SK-N-SH (cell line): Measurements from ENCODE around the gene ABCG1. TPM values are rescaled to one million over a fixed set of nuclear protein-coding genes. Genes with fewer than 3 reads are reported as not detected.

Experiments used
- CTCF ChIA-PET: fragments of 300-600, 350-600 bp; formaldehyde crosslinking; extraction: SDS; loops from one replicate; lab custom pipeline; 2021; lab: Yijun Ruan, JAX
- POLR2A ChIA-PET: fragments of 350-600 bp; sonication (Branson Sonifier 250); formaldehyde crosslinking; extraction: SDS; loops from one replicate; lab custom pipeline; 2020; ENCODE audit warnings: antibody characterized with exemption, inconsistent platforms; lab: Yijun Ruan, JAX
- DNase-seq: peaks from one replicate; pipeline ENCODE4 v3.0.0; 2012
- H2AFZ ChIP-seq: fragments of 200-600 bp; sonication (generic); 2 replicates; pipeline ENCODE4 v1.8.1; 2016; ENCODE audit warnings: antibody characterized with exemption, mild to moderate bottlenecking, low read depth
- H3F3A ChIP-seq: fragments of 200-600 bp; sonication (generic); replicated peaks from 2 replicates; pipeline ENCODE3; 2016; ENCODE audit warnings: antibody characterized with exemption, mild to moderate bottlenecking; ENCODE audit not compliant: insufficient read depth
- H3K27ac ChIP-seq, 2 experiments: fragments of 200-500 bp in 1 of 2; fragments of 200-600 bp in 1 of 2; sonication (Bioruptor generic) in 1 of 2; sonication (generic), shearing (Covaris generic) in 1 of 2; 2 replicates each; pipeline versions ENCODE4 v1.5.1 to v1.6.1; 2014 to 2016; ENCODE audit warnings: low read depth in 2 of 2, inconsistent platforms in 1 of 2, low read length in 1 of 2, mild to moderate bottlenecking in 1 of 2, mixed read lengths in 1 of 2
- H3K27me3 ChIP-seq: fragments of 200-600 bp; sonication (generic), shearing (Covaris generic); 2 replicates; pipeline ENCODE4 v1.6.1; 2016; ENCODE audit warnings: mixed run types; ENCODE audit not compliant: insufficient read depth
- H3K36me3 ChIP-seq, 2 experiments: fragments of 200-500 bp in 1 of 2; fragments of 200-600 bp in 1 of 2; sonication (Bioruptor generic) in 1 of 2; sonication (generic) in 1 of 2; replicated peaks in 1 of 2; 2 replicates each; pipeline versions ENCODE3 to v1.5.1; 2014 to 2016; ENCODE audit warnings: low read length in 1 of 2, mild to moderate bottlenecking in 1 of 2; ENCODE audit not compliant: insufficient read depth in 2 of 2, control insufficient read depth in 1 of 2
- H3K4me1 ChIP-seq, 2 experiments: fragments of 200-500 bp in 1 of 2; fragments of 200-600 bp in 1 of 2; sonication (Bioruptor generic) in 1 of 2; sonication (generic), shearing (Covaris generic) in 1 of 2; 2 replicates each; pipeline versions ENCODE4 v1.5.1 to v1.6.1; 2014 to 2016; ENCODE audit warnings: low read depth in 1 of 2, low read length in 1 of 2, mixed run types in 1 of 2; ENCODE audit not compliant: insufficient read depth in 2 of 2, control insufficient read depth in 1 of 2
- H3K4me2 ChIP-seq: fragments of 200-600 bp; sonication (generic), shearing (Covaris generic); 2 replicates; pipeline ENCODE4 v1.6.1; 2017; ENCODE audit warnings: mixed run types
- H3K4me3 ChIP-seq, 2 experiments: fragments of 200-500 bp in 1 of 2; fragments of 200-600 bp in 1 of 2; sonication (Bioruptor generic) in 1 of 2; sonication (generic), shearing (Covaris generic) in 1 of 2; 2 replicates each; pipeline versions ENCODE4 v1.5.1 to v1.8.1; 2014 to 2016; ENCODE audit warnings: low read depth in 2 of 2, inconsistent platforms in 1 of 2, low read length in 1 of 2, mild to moderate bottlenecking in 1 of 2, mixed read lengths in 1 of 2, moderate library complexity in 1 of 2
- H3K79me2 ChIP-seq: fragments of 200-600 bp; sonication (generic); 2 replicates; pipeline ENCODE4 v1.8.1; 2017; ENCODE audit warnings: mild to moderate bottlenecking; ENCODE audit not compliant: insufficient read depth
- H3K9ac ChIP-seq: fragments of 200-600 bp; sonication (generic); 2 replicates; pipeline ENCODE4 v1.6.1; 2017; ENCODE audit warnings: mixed run types
- H3K9me2 ChIP-seq: fragments of 200-600 bp; sonication (generic); 2 replicates; pipeline ENCODE4 v1.6.1; 2017; ENCODE audit warnings: mixed run types
- H3K9me3 ChIP-seq: fragments of 200-600 bp; sonication (generic); 2 replicates; pipeline ENCODE4 v1.6.1; 2017; ENCODE audit warnings: mixed run types, mild to moderate bottlenecking, moderate library complexity
- H4K20me1 ChIP-seq: fragments of 200-600 bp; sonication (generic); 2 replicates; pipeline ENCODE4 v1.6.1; 2017; ENCODE audit warnings: mild to moderate bottlenecking, mixed run types; ENCODE audit not compliant: insufficient read depth
- CHD2 ChIP-seq: fragments of 150-350 bp; IDR thresholded peaks from 2 replicates; pipeline ENCODE4 v1.6.1; 2018; ENCODE audit warnings: low read length; ENCODE audit not compliant: partially characterized antibody
- EZH2phosphoT487 ChIP-seq: fragments of 200-600 bp; sonication (generic); IDR thresholded peaks from 2 replicates; pipeline ENCODE4 v1.6.1; 2017; ENCODE audit warnings: low read depth, mixed run types, mild to moderate bottlenecking, antibody characterized with exemption, moderate library complexity, borderline replicate concordance
- FOSL2 ChIP-seq: IDR thresholded peaks from 2 replicates; pipeline ENCODE4 v1.4.0; 2012; ENCODE audit warnings: low read depth, mild to moderate bottlenecking, moderate library complexity, borderline replicate concordance
- FOXJ3 ChIP-seq: sonication (generic); formaldehyde crosslinking; IDR thresholded peaks from 2 replicates; pipeline ENCODE4 v1.5.1; 2020; ENCODE audit warnings: mild to moderate bottlenecking, missing genetic modification reagents
- FOXM1 ChIP-seq: IDR thresholded peaks from 2 replicates; pipeline ENCODE4 v1.4.0; 2012; ENCODE audit warnings: low read depth, mild to moderate bottlenecking
- GATA2 ChIP-seq: sonication (generic); formaldehyde crosslinking; IDR thresholded peaks from 2 replicates; pipeline ENCODE4 v1.5.0; 2020; ENCODE audit warnings: mild to moderate bottlenecking, missing genetic modification reagents
- POLR2AphosphoS5 ChIP-seq: IDR thresholded peaks from 2 replicates; pipeline ENCODE4 v1.6.1; 2012; ENCODE audit warnings: low read depth, low read length
- REST ChIP-seq: IDR thresholded peaks from 2 replicates; pipeline ENCODE4 v1.6.1; 2012; ENCODE audit warnings: mild to moderate bottlenecking, low read depth, low read length, moderate library complexity
- RXRA ChIP-seq: IDR thresholded peaks from 2 replicates; pipeline ENCODE4 v1.4.0; 2012; ENCODE audit warnings: low read depth, mild to moderate bottlenecking, borderline replicate concordance
- TAF1 ChIP-seq: IDR thresholded peaks from 2 replicates; pipeline ENCODE4 v1.6.1; 2012; ENCODE audit warnings: low read depth, mild to moderate bottlenecking, low read length, moderate library complexity, borderline replicate concordance
- YY1 ChIP-seq: IDR thresholded peaks from 2 replicates; pipeline ENCODE4 v1.4.0; 2012; ENCODE audit warnings: low read depth, mild to moderate bottlenecking
- WGBS: methylation state at CpG from one replicate; pipeline ENCODE4 v1.1.6; 2017; ENCODE audit warnings: low lambda C conversion rate; 5-methylcytosine and 5-hydroxymethylcytosine counted together
- polyA plus RNA-seq, 3 experiments: library from polyadenylated mRNA; depleted of rRNA; stranded (reverse); fragments of >200 nt; gene quantifications; 2 replicates each; pipeline ENCODE4 v1.2.3, GENCODE V29; 2012
- TF ChIP-seq, protein P1 (sequence below): IDR thresholded peaks from 2 replicates; pipeline ENCODE4; 2012
- TF ChIP-seq, protein P2 (sequence below): fragments of 200-600 bp; sonication (generic); IDR thresholded peaks from 2 replicates; pipeline ENCODE4 v1.6.1; 2017; ENCODE audit warnings: antibody characterized with exemption, mild to moderate bottlenecking, moderate library complexity

Gene ABCG1
- polyA plus RNA-seq, 1 of the 3 experiments (the other 2 are of a cell fraction): 0.07 TPM

DNA sequence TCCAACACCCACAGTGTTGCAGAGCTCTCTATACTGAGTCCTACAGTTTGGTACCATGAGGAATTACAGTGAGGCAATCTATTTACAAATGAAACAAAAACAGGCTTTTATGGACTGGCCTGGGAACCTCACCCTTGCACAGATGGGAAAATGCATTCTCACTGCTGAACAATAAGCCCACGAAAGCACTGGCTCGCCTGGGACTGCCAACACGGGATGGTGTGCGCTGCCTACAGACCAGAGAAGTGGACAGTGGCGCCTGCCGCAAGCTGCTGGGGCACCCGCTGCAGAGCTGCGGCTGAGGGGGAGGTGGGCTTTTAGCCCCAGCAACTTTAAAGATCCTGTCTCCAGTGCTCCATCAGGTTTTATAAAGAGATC, 28.5 kb upstream of the ABCG1 start (continued):
- TF ChIP-seq REST (no peak), FOXJ3 (CRISPR knock-in tag) (no peak), GATA2 (CRISPR knock-in tag) (no peak), TAF1 (no peak), FOXM1 (no peak), CHD2 (no peak)
- TF ChIP-seq, protein P1, sequence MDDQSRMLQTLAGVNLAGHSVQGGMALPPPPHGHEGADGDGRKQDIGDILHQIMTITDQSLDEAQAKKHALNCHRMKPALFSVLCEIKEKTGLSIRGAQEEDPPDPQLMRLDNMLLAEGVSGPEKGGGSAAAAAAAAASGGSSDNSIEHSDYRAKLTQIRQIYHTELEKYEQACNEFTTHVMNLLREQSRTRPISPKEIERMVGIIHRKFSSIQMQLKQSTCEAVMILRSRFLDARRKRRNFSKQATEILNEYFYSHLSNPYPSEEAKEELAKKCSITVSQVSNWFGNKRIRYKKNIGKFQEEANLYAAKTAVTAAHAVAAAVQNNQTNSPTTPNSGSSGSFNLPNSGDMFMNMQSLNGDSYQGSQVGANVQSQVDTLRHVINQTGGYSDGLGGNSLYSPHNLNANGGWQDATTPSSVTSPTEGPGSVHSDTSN: no peak

DNA sequence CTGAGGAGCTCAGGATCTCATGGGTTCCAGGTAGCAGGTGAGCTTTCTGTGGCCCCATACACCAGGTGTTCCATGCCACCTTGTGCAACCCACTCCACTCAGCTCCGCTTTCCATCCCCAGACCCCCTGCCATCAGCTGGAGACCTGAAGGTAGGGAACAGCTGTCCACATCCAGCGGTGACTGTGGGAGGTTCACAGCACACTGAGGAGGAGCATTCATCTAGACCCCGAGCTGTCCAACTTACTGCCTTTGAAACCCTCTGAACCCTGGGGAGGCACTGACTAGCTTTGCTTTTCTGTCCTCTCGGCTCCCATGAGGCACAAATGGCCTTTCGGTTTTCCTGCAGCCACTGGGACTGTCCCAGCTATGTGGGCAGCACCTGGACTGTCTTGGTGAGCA, 27.9 kb upstream of the ABCG1 start:
- no peak for DNase-seq
- POLR2A ChIA-PET: no interaction called here
- CTCF ChIA-PET: interaction anchor here (2.0 kb wide), 1 partner anchor 46 kb away, joined by 7 read pairs; no protein-coding TSS in a partner anchor

More for the DNA sequence above, 27.9 kb upstream of the ABCG1 start:
- no peaks in the 10 kb centered on the region for H3F3A ChIP-seq
- no peaks in the 10 kb centered on the region for H3K79me2 ChIP-seq
- H3K27ac ChIP-seq: no peak overlapping the region
- peaks cover 0 to 2% of the 10 kb centered on the region in 2 experiments; a peak in 1 of 4 replicates for H3K4me1 ChIP-seq
- H3K9ac ChIP-seq: no peak overlapping the region
- no peaks in the 10 kb centered on the region for H3K9me2 ChIP-seq
- no peak overlapping the region for H3K4me3 ChIP-seq
- no peaks in the 10 kb centered on the region for H3K27me3 ChIP-seq
- WGBS: 39% methylated on average over 5 of the region's 5 CpGs
- H2AFZ ChIP-seq: no peak overlapping the region
- no peaks in the 10 kb centered on the region for H4K20me1 ChIP-seq
- H3K9me3 ChIP-seq: no peaks in the 10 kb centered on the region
- TF ChIP-seq POLR2AphosphoS5 (no peak), EZH2phosphoT487 (no peak), FOXJ3 (CRISPR knock-in tag) (no peak), FOSL2 (no peak), RXRA (no peak), YY1 (no peak), REST (no peak), TAF1 (no peak)
- TF ChIP-seq, protein P2, sequence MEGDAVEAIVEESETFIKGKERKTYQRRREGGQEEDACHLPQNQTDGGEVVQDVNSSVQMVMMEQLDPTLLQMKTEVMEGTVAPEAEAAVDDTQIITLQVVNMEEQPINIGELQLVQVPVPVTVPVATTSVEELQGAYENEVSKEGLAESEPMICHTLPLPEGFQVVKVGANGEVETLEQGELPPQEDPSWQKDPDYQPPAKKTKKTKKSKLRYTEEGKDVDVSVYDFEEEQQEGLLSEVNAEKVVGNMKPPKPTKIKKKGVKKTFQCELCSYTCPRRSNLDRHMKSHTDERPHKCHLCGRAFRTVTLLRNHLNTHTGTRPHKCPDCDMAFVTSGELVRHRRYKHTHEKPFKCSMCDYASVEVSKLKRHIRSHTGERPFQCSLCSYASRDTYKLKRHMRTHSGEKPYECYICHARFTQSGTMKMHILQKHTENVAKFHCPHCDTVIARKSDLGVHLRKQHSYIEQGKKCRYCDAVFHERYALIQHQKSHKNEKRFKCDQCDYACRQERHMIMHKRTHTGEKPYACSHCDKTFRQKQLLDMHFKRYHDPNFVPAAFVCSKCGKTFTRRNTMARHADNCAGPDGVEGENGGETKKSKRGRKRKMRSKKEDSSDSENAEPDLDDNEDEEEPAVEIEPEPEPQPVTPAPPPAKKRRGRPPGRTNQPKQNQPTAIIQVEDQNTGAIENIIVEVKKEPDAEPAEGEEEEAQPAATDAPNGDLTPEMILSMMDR: no peak
- H3K36me3 ChIP-seq: no peaks in the 10 kb centered on the region
- H3K4me2 ChIP-seq: no peak overlapping the region
